Glomerular visceral epithelial cell (primary cell): ENCODE results near the gene GNG11.
"Not testable (repeated sequence)": the region's sequence is repeated elsewhere in the genome, so short reads cannot be mapped to it uniquely, and the experiment has no call there.

Source experiments
- DNase-seq: peaks from one replicate; pipeline ENCODE4 v3.0.0-alpha.2; 2016; ENCODE audit errors: extremely low spot score

GNG11 gene

DNA sequence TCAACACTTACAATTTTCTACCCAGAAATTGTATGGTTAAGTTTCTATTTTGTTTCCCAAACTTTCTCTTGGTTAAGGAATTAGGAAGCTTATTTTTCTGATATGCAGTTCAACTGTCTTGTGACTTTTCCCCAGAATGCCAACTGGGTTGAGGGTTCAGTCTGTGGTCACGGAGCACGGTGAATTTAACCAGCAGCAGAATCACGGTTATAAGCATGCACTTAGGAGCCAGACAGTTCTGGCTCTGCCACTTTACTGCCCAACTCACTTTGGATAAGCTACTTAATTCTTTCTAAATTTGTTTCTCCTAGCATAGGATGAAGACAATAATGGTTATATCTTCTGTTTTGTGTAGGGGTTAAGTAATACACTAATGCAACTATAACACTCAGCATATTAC is 10.3 kb upstream of the GNG11 start:
- DNase-seq, result not testable (repeated sequence)

DNA sequence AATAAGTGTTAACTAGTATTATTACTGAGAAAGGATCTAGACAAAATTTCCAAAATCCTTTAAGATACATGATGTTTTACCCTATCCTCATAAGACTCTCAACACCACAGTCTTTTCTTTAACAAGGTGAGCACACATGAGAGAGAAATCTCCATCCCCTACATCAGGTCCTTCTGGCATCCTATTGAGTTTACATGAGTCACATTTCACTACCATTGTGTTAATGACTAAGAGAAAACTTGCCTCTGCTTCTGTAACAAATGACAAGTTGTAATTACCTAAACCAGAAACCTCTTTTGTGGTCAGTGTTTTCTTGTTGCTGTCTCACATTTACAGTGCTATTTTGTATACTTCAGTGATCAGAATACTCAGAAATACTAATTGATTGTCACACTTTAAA is 9.9 kb upstream of the GNG11 start:
- not testable (repeated sequence) for DNase-seq

DNA sequence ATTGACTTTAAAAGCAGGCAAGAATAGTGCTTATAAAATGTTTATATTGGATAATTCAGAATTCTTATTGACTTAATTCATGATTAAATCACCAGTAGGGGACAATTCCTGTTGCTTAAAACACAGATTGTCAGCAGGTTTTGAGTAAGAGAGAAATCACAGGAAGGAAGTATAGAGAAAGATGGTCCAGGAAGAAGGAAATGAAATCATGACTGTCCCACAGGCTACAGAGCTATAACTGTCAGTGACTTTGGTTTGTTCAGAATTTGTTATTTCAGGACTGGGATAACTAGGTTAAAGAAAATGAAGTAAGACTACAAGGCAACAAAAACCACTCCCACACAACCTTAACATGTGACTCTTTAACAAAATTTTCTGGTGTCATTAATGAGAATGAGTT is 8.3 kb upstream of the GNG11 start:
- no peak for DNase-seq

- DNase-seq, result peak; percentile 30
Measured at GRCh38 chr7:93914581-93915066, 6.9 kb upstream of the GNG11 start.

- not testable (repeated sequence) for DNase-seq
Measured at GRCh38 chr7:93915206-93915842, 6.2 kb upstream of the GNG11 start.

DNA sequence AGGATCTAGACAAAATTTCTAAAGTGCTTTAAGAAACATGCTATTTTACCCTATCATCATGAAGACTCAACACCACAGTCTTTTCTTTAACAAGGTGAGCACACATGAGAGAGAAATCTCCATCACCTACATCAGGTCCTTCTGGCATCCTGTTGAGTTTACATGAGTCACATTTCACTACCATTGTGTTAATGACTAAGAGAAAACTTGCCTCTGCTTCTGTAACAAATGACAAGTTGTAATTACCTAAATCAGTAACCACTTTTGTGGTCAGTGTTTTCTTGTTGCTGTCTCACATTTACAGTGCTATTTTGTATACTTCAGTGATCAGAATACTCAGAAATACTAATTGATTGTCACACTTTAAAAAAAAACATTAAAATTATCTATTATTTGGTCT is 5.6 kb upstream of the GNG11 start:
- DNase-seq, result not testable (repeated sequence)

DNA sequence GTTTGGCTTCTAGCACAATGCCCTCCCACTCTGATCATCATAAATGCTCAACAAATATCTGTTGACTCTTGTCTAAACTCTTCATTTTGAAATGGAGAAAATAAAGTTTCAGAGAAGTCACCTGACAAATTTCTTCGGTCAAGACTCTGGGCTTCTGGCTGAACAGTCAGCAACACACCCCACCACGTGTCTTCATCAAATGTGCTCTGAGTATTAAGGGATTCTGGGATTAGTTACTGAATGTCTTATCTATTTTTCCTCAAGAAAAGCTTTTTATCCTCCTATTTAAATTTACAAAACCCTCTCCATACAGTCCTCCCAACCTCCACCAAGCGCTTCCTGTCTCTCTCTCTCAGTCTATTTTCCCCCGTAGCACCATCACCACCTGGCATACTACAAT is 5.2 kb upstream of the GNG11 start:
- not testable (repeated sequence) for DNase-seq

- DNase-seq, result peak; percentile 45
Measured at GRCh38 chr7:93920496-93921182, 896 bp upstream of the GNG11 start.

DNA sequence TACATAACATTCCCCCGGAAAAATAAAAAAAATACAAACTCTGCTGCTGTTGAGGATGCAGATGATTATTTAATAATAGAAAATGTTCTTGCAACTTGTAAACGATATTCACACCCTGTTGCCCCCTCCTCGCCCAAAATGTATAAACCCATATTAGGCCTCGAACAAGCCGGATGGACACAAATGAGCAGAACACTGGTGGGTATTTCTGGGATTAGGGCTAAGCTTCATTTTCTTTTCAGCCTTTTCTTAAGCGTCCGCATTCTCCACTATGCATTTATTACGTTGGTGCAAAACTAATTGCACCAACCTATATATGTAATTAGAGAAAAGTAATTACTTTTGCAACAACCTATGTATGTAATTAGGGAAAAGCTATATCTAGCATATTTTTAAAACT is 349 bp upstream of the GNG11 start:
- DNase-seq, result no peak

DNA sequence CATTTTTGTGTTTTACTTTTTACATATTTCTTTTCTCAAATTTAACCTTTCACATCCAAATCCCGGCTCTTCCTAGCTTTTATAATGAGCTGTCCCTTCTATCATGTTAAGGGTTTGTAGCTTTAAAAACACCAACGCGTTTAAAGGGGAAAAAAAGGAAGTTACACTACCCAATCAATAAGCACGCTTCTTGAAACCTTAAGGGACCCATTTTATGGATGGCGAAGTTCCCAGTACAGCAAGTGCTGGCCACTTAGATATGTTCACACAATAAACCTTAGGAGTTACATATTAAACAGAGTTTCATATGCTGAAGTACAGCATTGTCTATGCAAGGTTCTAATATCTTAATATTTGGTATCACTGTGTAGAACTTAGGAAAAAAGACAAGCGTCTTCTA is 1.8 kb downstream of the GNG11 start:
- no peak for DNase-seq

- DNase-seq, result no peak
Measured at GRCh38 chr7:93923942-93924341, 2.4 kb downstream of the GNG11 start.

GRCh38 chr7:93926800-93927199 is 5.3 kb downstream of the GNG11 start:
- DNase-seq, result no peak

GRCh38 chr7:93927585-93927984 is 6.0 kb downstream of the GNG11 start:
- no peak for DNase-seq

GRCh38 chr7:93931655-93932054 is 10.1 kb downstream of the GNG11 start:
- no peak for DNase-seq

GRCh38 chr7:93933156-93933555 is 11.6 kb downstream of the GNG11 start:
- DNase-seq, result peak; percentile 20

DNA sequence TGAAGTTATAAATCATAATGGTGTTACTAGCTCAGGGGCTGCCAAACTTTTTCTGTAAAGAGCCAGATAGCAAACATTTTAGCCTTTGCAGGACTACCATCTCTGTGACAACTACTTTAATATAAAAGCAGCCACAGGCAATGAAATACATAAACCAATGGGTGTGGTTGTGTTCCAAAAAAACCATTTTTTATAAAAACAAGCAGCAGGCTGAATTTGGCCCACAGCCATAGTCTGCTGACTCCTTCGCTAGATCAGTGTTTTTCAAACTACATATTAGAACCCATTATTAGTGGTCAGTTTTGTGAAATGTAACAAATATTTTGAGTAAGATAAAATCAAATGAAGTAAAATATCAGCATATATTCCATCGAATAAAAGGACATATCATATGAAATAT is 13.6 kb downstream of the GNG11 start:
- no peak for DNase-seq

DNA sequence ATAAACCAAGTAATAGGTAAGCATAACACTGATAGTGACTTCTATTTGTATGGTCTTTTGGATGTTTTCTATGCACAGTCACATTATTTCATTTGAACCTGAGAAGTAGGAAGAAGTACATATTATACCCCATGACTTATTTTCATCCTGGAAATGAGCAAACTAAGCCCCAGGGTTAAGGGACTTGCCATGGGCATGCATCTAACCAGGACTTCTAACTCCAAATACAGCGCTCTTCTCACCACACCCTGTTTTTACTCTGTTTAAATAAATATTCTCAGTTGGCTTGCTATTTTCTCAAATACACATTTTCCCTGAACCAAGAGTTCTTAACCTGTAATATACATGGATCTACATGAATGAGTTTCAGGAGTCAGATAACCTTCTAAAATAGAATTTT is 16.3 kb downstream of the GNG11 start:
- no peak for DNase-seq

GRCh38 chr7:93938293-93938692 is 16.8 kb downstream of the GNG11 start:
- no peak for DNase-seq

GRCh38 chr7:93941945-93942344 is 20.4 kb downstream of the GNG11 start:
- DNase-seq, result no peak

- no peak for DNase-seq
Measured at GRCh38 chr7:93943816-93944540, 22.4 kb downstream of the GNG11 start.

GRCh38 chr7:93944673-93945072 is 23.1 kb downstream of the GNG11 start:
- DNase-seq, result no peak

GRCh38 chr7:93945083-93945482 is 23.5 kb downstream of the GNG11 start:
- DNase-seq, result no peak
